Peyer's patch (tissue), 4 donors: ENCODE data around the gene C9orf72.

ENCODE experiments used
- CTCF ChIP-seq, 6 experiments: fragments of 450-650 bp in 4 of 6; fragments of 200-600 bp in 2 of 6; sonication (generic) in 1 of 6; IDR thresholded peaks; one replicate each; pipeline ENCODE4 v1.5.1; 2017 to 2019; ENCODE audit warnings: antibody characterized with exemption in 6 of 6, mild to moderate bottlenecking in 3 of 6, moderate library complexity in 1 of 6
- POLR2A ChIP-seq, 2 donors: fragments of 450-650 bp; IDR thresholded peaks; one replicate each; pipeline ENCODE4 v1.5.1; 2017; ENCODE audit warnings: antibody characterized with exemption in 2 of 2, mild to moderate bottlenecking in 2 of 2, moderate library complexity in 2 of 2

GRCh38 chr9:27595733-27596132 lies 22.5 kb upstream of the C9orf72 start:
- no peak for TF ChIP-seq CTCF (IDR thresholded peaks at IDR 0.05)
- no peak for TF ChIP-seq POLR2A (IDR thresholded peaks at IDR 0.05)
